Kidney tubule cell (primary cell): ENCODE results near the gene C1orf50.
"Not testable (repeated sequence)": the region's sequence is repeated elsewhere in the genome, so short reads cannot be mapped to it uniquely, and the experiment has no call there.

Experiments
- DNase-seq: peaks from one replicate; pipeline ENCODE4 v3.0.0-alpha.2; 2018; ENCODE audit warnings: low spot score

Gene C1orf50

GRCh38 chr1:42766741-42767509, at the start of gene C1orf50, which contains the start of gene P3H1:
Gene C1orf50, plus strand, starts transcription at chr1:42767249. Its CDS starts 63 bp downstream, at chr1:42767312.
Gene P3H1, minus strand, starts transcription at chr1:42767028. Its CDS starts 57 bp downstream, at chr1:42766971.
- DNase-seq: peak; percentile 99

GRCh38 chr1:42720868-42721267, 46.2 kb upstream of the C1orf50 start:
- DNase-seq: peak; percentile 70

GRCh38 chr1:42721926-42722325, 45.1 kb upstream of the C1orf50 start:
- DNase-seq: no peak

GRCh38 chr1:42722403-42722802, 44.6 kb upstream of the C1orf50 start:
- not testable (repeated sequence) for DNase-seq

- peak; percentile 37 for DNase-seq
Measured at GRCh38 chr1:42723511-42723910, 43.5 kb upstream of the C1orf50 start.

- not testable (repeated sequence) for DNase-seq
Measured at GRCh38 chr1:42725820-42726219, 41.2 kb upstream of the C1orf50 start.

GRCh38 chr1:42730002-42730401, 37.0 kb upstream of the C1orf50 start:
- DNase-seq: no peak

- peak; percentile 65 for DNase-seq
Measured at GRCh38 chr1:42730988-42731387, 36.1 kb upstream of the C1orf50 start.

- no peak for DNase-seq
Measured at GRCh38 chr1:42731585-42731984, 35.5 kb upstream of the C1orf50 start.

- no peak for DNase-seq
Measured at GRCh38 chr1:42732126-42732680, 34.8 kb upstream of the C1orf50 start.

GRCh38 chr1:42733415-42734200, 33.4 kb upstream of the C1orf50 start:
- no peak for DNase-seq

GRCh38 chr1:42734201-42735035, 32.6 kb upstream of the C1orf50 start:
- DNase-seq: no peak

GRCh38 chr1:42735056-42735455, 32.0 kb upstream of the C1orf50 start:
- no peak for DNase-seq

- no peak for DNase-seq
Measured at GRCh38 chr1:42735477-42736105, 31.5 kb upstream of the C1orf50 start.

GRCh38 chr1:42736152-42736551, 30.9 kb upstream of the C1orf50 start:
- peak; percentile 16 for DNase-seq

GRCh38 chr1:42736571-42737200, 30.4 kb upstream of the C1orf50 start:
- no peak for DNase-seq

- peak; percentile 28 for DNase-seq
Measured at GRCh38 chr1:42737257-42737656, 29.8 kb upstream of the C1orf50 start.

GRCh38 chr1:42737986-42738677, 28.9 kb upstream of the C1orf50 start:
- no peak for DNase-seq

- no peak for DNase-seq
Measured at GRCh38 chr1:42738678-42739226, 28.3 kb upstream of the C1orf50 start.
